NB4 (cell line): Measurements from ENCODE around the gene CELF5.

ENCODE experiments used
- POLR2A ChIP-seq: IDR thresholded peaks from 2 replicates; pipeline ENCODE4 v1.6.1; 2011; ENCODE audit warnings: mild to moderate bottlenecking; ENCODE audit not compliant: insufficient read length; ENCODE audit errors: extremely low read depth
- TF ChIP-seq, protein P1 (sequence below): IDR thresholded peaks from 2 replicates; pipeline ENCODE4 v1.6.1; 2011; ENCODE audit warnings: low read depth, low read length

DNA sequence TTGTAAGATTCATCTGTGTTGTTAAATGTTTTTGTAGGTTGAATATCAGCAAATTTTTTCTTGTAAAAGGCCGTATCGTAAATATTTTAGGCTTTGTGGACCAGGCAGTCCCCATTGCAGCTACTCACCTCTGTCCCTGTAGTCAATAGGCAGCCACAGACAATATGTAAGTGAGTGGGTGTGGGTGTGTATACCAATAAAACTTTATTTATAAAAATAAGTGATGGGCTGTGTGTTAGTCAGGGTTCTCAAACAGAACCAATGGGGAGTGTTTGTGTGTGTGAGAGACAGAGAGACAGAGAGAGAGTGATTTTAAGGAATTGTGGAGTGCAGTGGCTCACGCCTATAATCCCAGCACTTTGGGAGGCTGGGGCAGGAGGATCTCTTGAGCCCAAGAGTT is 104.3 kb downstream of the CELF5 start:
- no peak for TF ChIP-seq POLR2A
- TF ChIP-seq, protein P1, sequence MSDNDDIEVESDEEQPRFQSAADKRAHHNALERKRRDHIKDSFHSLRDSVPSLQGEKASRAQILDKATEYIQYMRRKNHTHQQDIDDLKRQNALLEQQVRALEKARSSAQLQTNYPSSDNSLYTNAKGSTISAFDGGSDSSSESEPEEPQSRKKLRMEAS = no peak
